HCT116 (cell line): ENCODE data around the gene TTC21B. TPM values are rescaled to one million over a fixed set of nuclear protein-coding genes. Genes with fewer than 3 reads are reported as not detected.

Experiments used
- ATAC-seq: fragments of 200-7000 bp; cut with Tn5 transposase; 2 replicates; pipeline ENCODE4 v1.9.1; 2020; ENCODE audit warnings: mild to moderate bottlenecking, moderate library complexity
- BruUV-seq: library from RNA; stranded (reverse); fragments of 400-500 nt; replicated peaks from 2 replicates; lab custom pipeline; 2021; lab: Mats Ljungman, UMichigan
- CTCF ChIA-PET: fragments of 300-600 bp; sonication (Branson Sonifier 250); formaldehyde crosslinking; loops from one replicate; lab custom pipeline; 2021; ENCODE audit warnings: antibody characterized with exemption; lab: Charles Lee
- POLR2A ChIA-PET: fragments of 300-600, 350-600 bp; sonication (Branson Sonifier 250); formaldehyde crosslinking; loops from one replicate; lab custom pipeline; 2021; ENCODE audit warnings: antibody characterized with exemption; lab: Charles Lee
- RAD21 ChIA-PET, 2 experiments: fragments of 300-600 bp; sonication (Branson Sonifier 250); formaldehyde crosslinking; loops; one replicate each; lab custom pipeline; 2023; ENCODE audit warnings: low total read pairs in 2 of 2; ENCODE audit not compliant: uncharacterized antibody in 2 of 2, unreplicated experiment in 2 of 2, low non-redundant PET in 1 of 2; lab: Charles Lee
- DNase-seq: peaks from one replicate; pipeline ENCODE4 v3.0.0-alpha.2; 2010; ENCODE audit warnings: low read depth, low spot score
- H2AFZ ChIP-seq: fragments of 200-600 bp; shearing (Covaris generic), sonication (generic); 2 replicates; pipeline ENCODE4 v1.6.1; 2017; ENCODE audit warnings: low read depth, mixed run types, mixed read lengths, antibody characterized with exemption, low read length; ENCODE audit not compliant: poor library complexity, severe bottlenecking
- H3K27ac ChIP-seq: 2 replicates; pipeline ENCODE4 v1.5.1; 2012; ENCODE audit warnings: low read depth, low read length
- H3K27me3 ChIP-seq: fragments of 200-600 bp; sonication (generic); 2 replicates; pipeline ENCODE4 v1.6.1; 2016; ENCODE audit warnings: mixed run types, low read length, mixed read lengths; ENCODE audit not compliant: insufficient read depth
- H3K36me3 ChIP-seq, 2 experiments: fragments of 200-500 bp in 1 of 2; fragments of 200-600 bp in 1 of 2; sonication (Bioruptor generic) in 1 of 2; sonication (generic) in 1 of 2; 2 replicates each; pipeline versions ENCODE4 v1.5.1 to v1.6.1; 2014 to 2016; ENCODE audit warnings: low read length in 2 of 2, inconsistent platforms in 1 of 2, mixed read lengths in 1 of 2, mixed run types in 1 of 2; ENCODE audit not compliant: insufficient read depth in 2 of 2, control insufficient read depth in 1 of 2
- H3K4me1 ChIP-seq, 2 experiments: fragments of 200-600 bp in 1 of 2; sonication (generic) in 1 of 2; 2 replicates each; pipeline versions ENCODE4 v1.5.1 to v1.6.1; 2012 to 2017; ENCODE audit warnings: low read length in 2 of 2, inconsistent platforms in 1 of 2, mild to moderate bottlenecking in 1 of 2, mixed read lengths in 1 of 2, mixed run types in 1 of 2, moderate library complexity in 1 of 2; ENCODE audit not compliant: insufficient read depth in 2 of 2, control insufficient read depth in 1 of 2
- H3K4me2 ChIP-seq: fragments of 200-600 bp; sonication (generic); 2 replicates; pipeline ENCODE4 v1.6.1; 2017; ENCODE audit warnings: mixed run types, low read length, mixed read lengths
- H3K4me3 ChIP-seq, 2 experiments: fragments of 200-600 bp in 1 of 2; sonication (generic) in 1 of 2; replicated peaks in 1 of 2; 2 replicates each; pipeline ENCODE4 v1.5.1; 2011 to 2016; ENCODE audit warnings: low read length in 2 of 2, control low read depth in 1 of 2, low read depth in 1 of 2, mild to moderate bottlenecking in 1 of 2, mixed read lengths in 1 of 2, mixed run types in 1 of 2
- H3K79me2 ChIP-seq: fragments of 200-600 bp; sonication (generic); 2 replicates; pipeline ENCODE4 v1.6.1; 2017; ENCODE audit warnings: mild to moderate bottlenecking, mixed run types, low read length, moderate library complexity, mixed read lengths; ENCODE audit not compliant: insufficient read depth
- H3K9ac ChIP-seq: fragments of 200-600 bp; sonication (generic); 2 replicates; pipeline ENCODE4 v1.6.1; 2016; ENCODE audit warnings: low read length, mixed read lengths
- H3K9me2 ChIP-seq: fragments of 200-600 bp; sonication (generic), shearing (Covaris generic); 2 replicates; pipeline ENCODE4 v1.6.1; 2017; ENCODE audit warnings: mixed run types, mild to moderate bottlenecking, moderate library complexity; ENCODE audit not compliant: insufficient read depth
- H3K9me3 ChIP-seq, 2 experiments: fragments of 200-500 bp in 1 of 2; fragments of 200-600 bp in 1 of 2; sonication (Bioruptor generic) in 1 of 2; sonication (generic) in 1 of 2; 2 replicates each; pipeline ENCODE4 v1.6.1; 2014 to 2017; ENCODE audit warnings: low read length in 2 of 2, mixed read lengths in 2 of 2, inconsistent platforms in 1 of 2, low read depth in 1 of 2, mild to moderate bottlenecking in 1 of 2, mixed run types in 1 of 2, moderate library complexity in 1 of 2; ENCODE audit not compliant: control insufficient read depth in 1 of 2, insufficient read depth in 1 of 2
- H4K20me1 ChIP-seq: fragments of 200-600 bp; sonication (generic), shearing (Covaris generic); 2 replicates; pipeline ENCODE4 v1.6.1; 2017; ENCODE audit warnings: mixed run types, mild to moderate bottlenecking, moderate library complexity; ENCODE audit not compliant: insufficient read depth
- ATF3 ChIP-seq: IDR thresholded peaks from 2 replicates; pipeline ENCODE4 v1.6.1; 2012
- CBX3 ChIP-seq: IDR thresholded peaks from 2 replicates; pipeline ENCODE4 v1.6.1; 2012; ENCODE audit warnings: low read depth
- CEBPB ChIP-seq: IDR thresholded peaks from 2 replicates; pipeline ENCODE4 v1.6.1; 2012; ENCODE audit warnings: low read depth
- ELF1 ChIP-seq: IDR thresholded peaks from 2 replicates; pipeline ENCODE4 v1.6.1; 2012; ENCODE audit warnings: low read depth, borderline replicate concordance
- EZH2phosphoT487 ChIP-seq: fragments of 200-600 bp; IDR thresholded peaks from 2 replicates; pipeline ENCODE4 v1.6.1; 2018; ENCODE audit warnings: antibody characterized with exemption, borderline replicate concordance
- MAX ChIP-seq: IDR thresholded peaks from 2 replicates; pipeline ENCODE4 v1.6.1; 2012
- POLR2A ChIP-seq: IDR thresholded peaks from 2 replicates; pipeline ENCODE4 v1.7.0; 2011; ENCODE audit warnings: borderline replicate concordance; ENCODE audit not compliant: insufficient read depth, insufficient read length; ENCODE audit errors: extremely low read depth
- RAD21 ChIP-seq: IDR thresholded peaks from 2 replicates; pipeline ENCODE4 v1.6.1; 2012; ENCODE audit warnings: low read depth, mild to moderate bottlenecking
- REST ChIP-seq: IDR thresholded peaks from 2 replicates; pipeline ENCODE4 v1.6.1; 2012; ENCODE audit warnings: low read depth
- SIN3A ChIP-seq: IDR thresholded peaks from 2 replicates; pipeline ENCODE4 v1.6.1; 2012; ENCODE audit warnings: low read depth
- SP1 ChIP-seq: IDR thresholded peaks from 2 replicates; pipeline ENCODE4 v1.6.1; 2012; ENCODE audit warnings: low read depth
- YY1 ChIP-seq: IDR thresholded peaks from 2 replicates; pipeline ENCODE4 v1.6.1; 2011; ENCODE audit warnings: low read length, low read depth, moderate library complexity, mild to moderate bottlenecking; ENCODE audit not compliant: insufficient replicate concordance; ENCODE audit errors: extremely low read depth
- ZFX ChIP-seq: fragments of 450-650 bp; IDR thresholded peaks from 2 replicates; pipeline ENCODE4 v1.6.1; 2017
- ZNF274 ChIP-seq: fragments of 200-500 bp; sonication (Bioruptor generic); IDR thresholded peaks from 2 replicates; pipeline ENCODE4 v1.6.1; 2014; ENCODE audit warnings: mild to moderate bottlenecking, low read depth, low read length, inconsistent platforms
- intact Hi-C: fragments of 100-400 bp; cut with micrococcal nuclease; formaldehyde crosslinking; loops from 2 replicates; pipeline ENCODE4 v1.10.0; 2022
- total RNA-seq: library from RNA; stranded (reverse); gene quantifications from one replicate; pipeline ENCODE4 v1.2.1, GENCODE V29; 2021; ENCODE audit not compliant: unreplicated experiment
- TF ChIP-seq, protein P1 (sequence below): IDR thresholded peaks from 2 replicates; pipeline ENCODE4 v1.6.1; 2011; ENCODE audit warnings: mild to moderate bottlenecking, low read length, moderate library complexity; ENCODE audit not compliant: insufficient replicate concordance; ENCODE audit errors: extremely low read depth

TTC21B gene
- total RNA-seq, 1 experiment from 2014 or later: 12.2 TPM

DNA sequence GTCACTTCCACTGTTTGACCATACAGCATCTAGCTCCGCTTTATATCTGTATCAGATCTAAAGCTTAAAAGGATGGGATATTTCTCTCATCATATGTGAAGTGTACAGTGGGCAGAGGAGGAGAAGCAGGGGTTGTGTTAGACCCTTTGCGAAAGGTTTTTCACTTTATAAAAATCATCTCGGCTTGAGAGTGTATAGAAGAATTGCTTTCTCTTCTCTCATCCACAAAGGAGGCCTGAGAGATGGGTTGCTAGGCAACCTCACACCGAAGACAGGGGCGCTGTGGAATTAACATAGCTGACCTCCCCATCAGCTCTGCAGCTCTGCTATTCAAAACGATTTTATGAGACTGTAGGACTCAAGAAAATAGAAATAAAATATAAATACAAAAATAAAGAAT, 89.3 kb downstream of the TTC21B start:
- DNase-seq: no peak
- Histone ChIP-seq H3K27ac (no peak overlapping the region), H3K79me2 (no peaks in the 10 kb centered on the region), H3K4me2 (no peak overlapping the region), H3K36me3 (no peaks in the 10 kb centered on the region), H3K4me1 (no peaks in the 10 kb centered on the region), H3K9me3 (no peaks in the 10 kb centered on the region; a peak in 1 of 4 replicates), H2AFZ (no peak overlapping the region), H3K9ac (no peak overlapping the region), H4K20me1 (no peaks in the 10 kb centered on the region), H3K9me2 (no peaks in the 10 kb centered on the region), H3K27me3 (no peaks in the 10 kb centered on the region), H3K4me3 (no peak overlapping the region)
- no peak for TF ChIP-seq SP1
- POLR2A ChIA-PET: no interaction called here
- BruUV-seq: no TSS peak
- RAD21 ChIA-PET: no interaction called here
- ATAC-seq: no peak
- intact Hi-C loops: no loop called here
- CTCF ChIA-PET: no interaction called here

- RAD21 ChIA-PET: no interaction called here
- no peaks in the 10 kb centered on the region for H4K20me1 ChIP-seq
- no peaks in the 10 kb centered on the region for H3K4me1 ChIP-seq
- H3K9me3 ChIP-seq: no peaks in the 10 kb centered on the region; a peak in 1 of 4 replicates
- TF ChIP-seq SIN3A: no peak
- TF ChIP-seq REST: no peak
- TF ChIP-seq, protein P1, sequence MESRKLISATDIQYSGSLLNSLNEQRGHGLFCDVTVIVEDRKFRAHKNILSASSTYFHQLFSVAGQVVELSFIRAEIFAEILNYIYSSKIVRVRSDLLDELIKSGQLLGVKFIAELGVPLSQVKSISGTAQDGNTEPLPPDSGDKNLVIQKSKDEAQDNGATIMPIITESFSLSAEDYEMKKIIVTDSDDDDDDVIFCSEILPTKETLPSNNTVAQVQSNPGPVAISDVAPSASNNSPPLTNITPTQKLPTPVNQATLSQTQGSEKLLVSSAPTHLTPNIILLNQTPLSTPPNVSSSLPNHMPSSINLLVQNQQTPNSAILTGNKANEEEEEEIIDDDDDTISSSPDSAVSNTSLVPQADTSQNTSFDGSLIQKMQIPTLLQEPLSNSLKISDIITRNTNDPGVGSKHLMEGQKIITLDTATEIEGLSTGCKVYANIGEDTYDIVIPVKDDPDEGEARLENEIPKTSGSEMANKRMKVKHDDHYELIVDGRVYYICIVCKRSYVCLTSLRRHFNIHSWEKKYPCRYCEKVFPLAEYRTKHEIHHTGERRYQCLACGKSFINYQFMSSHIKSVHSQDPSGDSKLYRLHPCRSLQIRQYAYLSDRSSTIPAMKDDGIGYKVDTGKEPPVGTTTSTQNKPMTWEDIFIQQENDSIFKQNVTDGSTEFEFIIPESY: no peak
- TF ChIP-seq ATF3: no peak
- no peak for TF ChIP-seq YY1
- no peak for TF ChIP-seq CBX3
- no peak for TF ChIP-seq MAX
- no peak for TF ChIP-seq ZNF274
- no peak for TF ChIP-seq ELF1
- TF ChIP-seq CEBPB: no peak
- TF ChIP-seq SP1: no peak
- TF ChIP-seq POLR2A: no peak
- TF ChIP-seq EZH2phosphoT487: no peak
- no peak for TF ChIP-seq ZFX
- no peak for TF ChIP-seq RAD21
- TF ChIP-seq, all 23 proteins: peak for 0
- Histone ChIP-seq H3K9me2 (no peaks in the 10 kb centered on the region), H3K4me3 (no peak overlapping the region), H3K27ac (no peak overlapping the region), H3K9ac (no peak overlapping the region), H3K4me2 (no peak overlapping the region), H2AFZ (no peak overlapping the region), H3K79me2 (no peaks in the 10 kb centered on the region), H3K27me3 (no peaks in the 10 kb centered on the region), H3K36me3 (no peaks in the 10 kb centered on the region)
- CTCF ChIA-PET: no interaction called here
- intact Hi-C loops: no loop called here
- ATAC-seq (no peak), DNase-seq (no peak)
- no TSS peak for BruUV-seq
- POLR2A ChIA-PET: no interaction called here
These were observed 89.7 kb downstream of the TTC21B start for GRCh38 chr2:165863810-165864261.
